ENCODE measurements around the gene CLTCL1. TPM values are rescaled to one million over a fixed set of nuclear protein-coding genes. Genes with fewer than 3 reads are reported as not detected.

The CLTCL1 gene
- total and polyA plus RNA-seq, 2 experiments from 2014 or later, result 8.5 to 10.2 TPM

GRCh38 chr22:19234126-19234896 is 57.2 kb downstream of the CLTCL1 start:
- no peaks in the 10 kb centered on the region for H3K27me3 ChIP-seq (replicated peaks; ENCODE audit: insufficient read depth)
- no peaks in the 10 kb centered on the region for H4K20me1 ChIP-seq (ENCODE audit: insufficient read depth)
- no peaks in the 10 kb centered on the region for H3K9me2 ChIP-seq (ENCODE audit: insufficient read depth)
- no peaks in the 10 kb centered on the region for H3K9me3 ChIP-seq (ENCODE audit: low read depth)
- H3K4me2 ChIP-seq (ENCODE audit: unreplicated experiment), result no peak overlapping the region
- no peaks in the 10 kb centered on the region for H3K4me1 ChIP-seq (ENCODE audit: insufficient read depth)
- peaks cover 15% of the 10 kb centered on the region for H3K36me3 ChIP-seq (ENCODE audit: low read depth)
- no peaks in the 10 kb centered on the region for H3K79me2 ChIP-seq (ENCODE audit: insufficient read depth)
- in situ Hi-C loops (cut with MboI), result no loop called here
- 93 to 94% methylated on average over 13 to 14 of the region's 14 CpGs for WGBS, 2 experiments (ENCODE audit: low coverage in 1 of 2, low lambda C conversion rate in 2 of 2, missing lambda C conversion rate in 2 of 2)
- TF ChIP-seq EZH2 (IDR thresholded peaks at IDR 0.05; ENCODE audit: insufficient read depth, poor library complexity, severe bottlenecking) (no peak), EZH2phosphoT487 (IDR thresholded peaks at IDR 0.05; ENCODE audit: insufficient read depth, low read depth) (no peak)
- no peaks in the 10 kb centered on the region for H3F3A ChIP-seq (ENCODE audit: insufficient read depth)
- H2AFZ ChIP-seq, result no peak overlapping the region
- H3K4me3 ChIP-seq, result no peak overlapping the region
- no peak overlapping the region for H3K9ac ChIP-seq
- no peak for DNase-seq
- no peak overlapping the region for H3K27ac ChIP-seq

- DNase-seq, result no peak
- H2AFZ ChIP-seq, result no peak overlapping the region
- H3F3A ChIP-seq (ENCODE audit: insufficient read depth), result no peaks in the 10 kb centered on the region
- 96 to 97% methylated on average over 11 of the region's 11 CpGs for WGBS, 2 experiments (ENCODE audit: low coverage in 1 of 2, low lambda C conversion rate in 2 of 2, missing lambda C conversion rate in 2 of 2)
- no peaks in the 10 kb centered on the region for H3K79me2 ChIP-seq (ENCODE audit: insufficient read depth)
- TF ChIP-seq EZH2phosphoT487 (IDR thresholded peaks at IDR 0.05; ENCODE audit: insufficient read depth, low read depth) (no peak), EZH2 (IDR thresholded peaks at IDR 0.05; ENCODE audit: insufficient read depth, poor library complexity, severe bottlenecking) (no peak)
- no peak overlapping the region for H3K9ac ChIP-seq
- no peaks in the 10 kb centered on the region for H3K4me1 ChIP-seq (ENCODE audit: insufficient read depth)
- H3K9me2 ChIP-seq (ENCODE audit: insufficient read depth), result no peaks in the 10 kb centered on the region
- no peak overlapping the region for H3K4me2 ChIP-seq (ENCODE audit: unreplicated experiment)
- no peaks in the 10 kb centered on the region for H4K20me1 ChIP-seq (ENCODE audit: insufficient read depth)
- H3K27me3 ChIP-seq (replicated peaks; ENCODE audit: insufficient read depth), result no peaks in the 10 kb centered on the region
- no peak overlapping the region for H3K27ac ChIP-seq
- in situ Hi-C loops (cut with MboI), result no loop called here
- peaks cover 24% of the 10 kb centered on the region for H3K36me3 ChIP-seq (ENCODE audit: low read depth)
- H3K4me3 ChIP-seq, result no peak overlapping the region
- no peaks in the 10 kb centered on the region for H3K9me3 ChIP-seq (ENCODE audit: low read depth)
These were observed 58.3 kb downstream of the CLTCL1 start for GRCh38 chr22:19233189-19233661.

- TF ChIP-seq EZH2 (IDR thresholded peaks at IDR 0.05; ENCODE audit: insufficient read depth, poor library complexity, severe bottlenecking) (no peak), EZH2phosphoT487 (IDR thresholded peaks at IDR 0.05; ENCODE audit: insufficient read depth, low read depth) (no peak)
- DNase-seq, result no peak
- Histone ChIP-seq H3K27me3 (replicated peaks; ENCODE audit: insufficient read depth) (no peaks in the 10 kb centered on the region), H4K20me1 (ENCODE audit: insufficient read depth) (no peaks in the 10 kb centered on the region), H3K9me3 (ENCODE audit: low read depth) (no peaks in the 10 kb centered on the region), H3K9me2 (ENCODE audit: insufficient read depth) (no peaks in the 10 kb centered on the region), H3K79me2 (ENCODE audit: insufficient read depth) (no peaks in the 10 kb centered on the region), H3K27ac (no peak overlapping the region), H2AFZ (no peak overlapping the region), H3K4me2 (ENCODE audit: unreplicated experiment) (no peak overlapping the region), H3K4me1 (ENCODE audit: insufficient read depth) (no peaks in the 10 kb centered on the region), H3K9ac (no peak overlapping the region), H3K36me3 (ENCODE audit: low read depth) (peaks cover 31% of the 10 kb centered on the region), H3F3A (ENCODE audit: insufficient read depth) (no peaks in the 10 kb centered on the region), H3K4me3 (no peak overlapping the region)
- in situ Hi-C loops (cut with MboI), result no loop called here
- WGBS, 2 experiments (ENCODE audit: low coverage in 1 of 2, low lambda C conversion rate in 2 of 2, missing lambda C conversion rate in 2 of 2), result 81 to 84% methylated on average over 2 of the region's 2 CpGs
These were observed 58.9 kb downstream of the CLTCL1 start for GRCh38 chr22:19232623-19233022.

- Histone ChIP-seq H3K9me3 (ENCODE audit: low read depth) (no peaks in the 10 kb centered on the region), H3K4me1 (ENCODE audit: insufficient read depth) (no peaks in the 10 kb centered on the region), H3K4me3 (no peak overlapping the region), H3K79me2 (ENCODE audit: insufficient read depth) (no peaks in the 10 kb centered on the region), H3K9me2 (ENCODE audit: insufficient read depth) (no peaks in the 10 kb centered on the region), H3K4me2 (ENCODE audit: unreplicated experiment) (no peak overlapping the region), H3K9ac (no peak overlapping the region), H4K20me1 (ENCODE audit: insufficient read depth) (no peaks in the 10 kb centered on the region), H2AFZ (no peak overlapping the region), H3K27me3 (replicated peaks; ENCODE audit: insufficient read depth) (no peaks in the 10 kb centered on the region), H3K36me3 (ENCODE audit: low read depth) (peaks cover 31% of the 10 kb centered on the region), H3F3A (ENCODE audit: insufficient read depth) (no peaks in the 10 kb centered on the region), H3K27ac (no peak overlapping the region)
- in situ Hi-C loops (cut with MboI), result no loop called here
- TF ChIP-seq EZH2phosphoT487 (IDR thresholded peaks at IDR 0.05; ENCODE audit: insufficient read depth, low read depth), result no peak
- no peak for TF ChIP-seq EZH2 (IDR thresholded peaks at IDR 0.05; ENCODE audit: insufficient read depth, poor library complexity, severe bottlenecking)
- DNase-seq, result no peak
- 84 to 93% methylated on average over 3 of the region's 3 CpGs for WGBS, 2 experiments (ENCODE audit: low coverage in 1 of 2, low lambda C conversion rate in 2 of 2, missing lambda C conversion rate in 2 of 2)
These were observed 59.5 kb downstream of the CLTCL1 start for GRCh38 chr22:19231986-19232385.
